HPDE6-E6E7 (cell line): ENCODE data around the gene HOXD8.

Experiments used
- DNase-seq: peaks from one replicate; pipeline ENCODE4 v3.0.0; 2011; ENCODE audit warnings: missing footprints; ENCODE audit errors: extremely low spot score

Gene HOXD8

DNA sequence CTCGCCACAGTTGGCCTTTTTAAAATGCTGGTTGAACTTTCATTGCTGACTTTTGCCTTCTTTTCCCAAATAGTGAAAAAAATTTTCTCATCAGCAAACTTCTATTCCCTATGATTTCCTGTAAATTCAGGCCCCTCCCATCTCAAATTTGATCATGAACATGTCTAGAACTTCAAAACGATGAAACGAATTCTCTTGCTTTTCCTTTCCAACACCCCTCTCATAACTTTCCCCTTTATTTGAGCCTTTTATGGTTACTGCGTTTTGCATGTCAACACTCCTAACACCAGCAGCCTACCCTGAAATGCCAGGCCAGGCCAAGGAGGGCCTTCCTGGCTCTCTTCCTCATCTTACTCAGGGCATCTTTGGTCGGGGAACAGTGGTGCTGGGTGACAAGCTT is 38.6 kb upstream of the HOXD8 start:
- no peak for DNase-seq

DNA sequence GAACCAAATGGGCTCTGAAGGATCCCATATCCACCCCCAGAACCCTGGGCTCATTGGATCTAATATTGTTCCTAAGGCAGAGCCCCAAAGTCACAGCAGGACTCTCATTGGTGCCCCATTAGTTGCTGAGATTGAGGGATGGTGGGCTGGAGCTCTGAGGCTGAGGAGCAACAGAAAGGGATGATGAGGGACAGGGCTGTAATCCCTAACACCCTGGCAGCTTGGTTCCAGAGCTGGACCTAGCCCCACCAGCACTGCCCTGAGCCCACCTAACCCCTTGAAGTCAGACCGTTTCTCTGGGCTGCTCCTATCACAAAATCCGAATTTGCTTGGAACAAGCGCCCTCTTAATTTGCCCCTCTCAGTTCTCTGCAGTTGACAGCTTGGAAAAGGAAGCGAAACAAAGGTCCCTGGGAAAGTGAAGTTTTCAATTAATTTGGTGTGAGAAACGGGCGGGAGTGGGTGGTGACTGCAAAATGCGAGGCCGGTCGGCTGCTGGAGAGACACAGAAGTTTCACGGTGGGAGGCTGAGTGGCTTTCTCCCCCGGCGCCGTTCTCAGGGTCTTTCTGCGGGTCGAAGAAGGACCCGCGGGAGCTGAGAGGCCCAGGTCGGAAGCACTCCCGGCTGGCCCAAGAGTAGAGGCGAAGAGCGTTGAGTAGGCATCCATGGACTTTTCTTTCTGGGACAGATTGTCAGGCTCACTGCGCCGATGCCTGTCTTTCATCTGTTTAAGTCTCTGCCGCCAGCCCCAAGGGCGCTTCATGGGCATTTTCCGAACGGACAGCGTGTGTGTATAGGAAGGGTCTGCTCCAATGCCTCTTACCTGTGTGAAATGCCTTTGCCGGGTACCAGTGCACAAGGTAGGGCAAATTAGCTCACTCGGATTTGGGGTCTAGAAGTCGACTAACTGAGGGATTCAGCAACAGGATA is 37.9 kb upstream of the HOXD8 start:
- DNase-seq = no peak

DNA sequence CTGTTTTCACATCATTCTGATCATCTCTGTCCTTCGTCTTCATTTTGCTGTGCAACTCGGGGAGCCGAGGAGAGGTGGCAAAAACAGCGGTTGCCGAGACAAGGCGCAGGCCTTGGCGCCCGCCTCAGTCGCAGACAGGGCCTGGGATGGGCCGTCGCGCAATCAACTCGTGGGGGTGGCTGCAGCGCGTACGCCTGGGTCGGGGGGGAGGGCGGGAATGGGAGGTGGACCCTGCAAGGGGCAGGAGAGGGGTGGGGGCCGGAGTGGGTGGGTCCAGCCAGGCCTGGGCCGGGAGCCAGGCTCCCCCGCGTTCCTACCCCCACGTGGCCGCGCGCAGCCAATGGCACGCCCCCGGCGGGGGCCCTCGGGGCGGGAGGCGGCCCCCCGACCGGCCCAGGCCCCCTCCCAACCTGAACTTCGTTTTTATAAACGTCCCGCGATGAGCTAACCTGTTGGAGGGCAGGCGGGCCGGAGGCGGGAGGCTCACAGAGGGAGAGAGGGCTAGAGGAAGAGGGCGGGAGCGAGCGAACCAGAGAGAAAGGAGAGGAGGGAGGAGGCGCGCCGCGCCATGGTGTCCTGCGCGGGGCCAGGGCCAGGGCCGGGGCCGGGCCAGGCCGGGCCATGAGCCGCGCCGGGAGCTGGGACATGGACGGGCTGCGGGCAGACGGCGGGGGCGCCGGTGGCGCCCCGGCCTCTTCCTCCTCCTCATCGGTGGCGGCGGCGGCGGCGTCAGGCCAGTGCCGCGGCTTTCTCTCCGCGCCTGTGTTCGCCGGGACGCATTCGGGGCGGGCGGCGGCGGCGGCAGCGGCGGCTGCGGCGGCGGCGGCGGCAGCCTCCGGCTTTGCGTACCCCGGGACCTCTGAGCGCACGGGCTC is 37.0 kb upstream of the HOXD8 start, which contains the start of gene HOXD13:
TSS of gene HOXD13 (plus strand) at position 452 of the 875 bp plus-strand sequence. CDS start at position 622, 170 bp downstream.
- no peak for DNase-seq

DNA sequence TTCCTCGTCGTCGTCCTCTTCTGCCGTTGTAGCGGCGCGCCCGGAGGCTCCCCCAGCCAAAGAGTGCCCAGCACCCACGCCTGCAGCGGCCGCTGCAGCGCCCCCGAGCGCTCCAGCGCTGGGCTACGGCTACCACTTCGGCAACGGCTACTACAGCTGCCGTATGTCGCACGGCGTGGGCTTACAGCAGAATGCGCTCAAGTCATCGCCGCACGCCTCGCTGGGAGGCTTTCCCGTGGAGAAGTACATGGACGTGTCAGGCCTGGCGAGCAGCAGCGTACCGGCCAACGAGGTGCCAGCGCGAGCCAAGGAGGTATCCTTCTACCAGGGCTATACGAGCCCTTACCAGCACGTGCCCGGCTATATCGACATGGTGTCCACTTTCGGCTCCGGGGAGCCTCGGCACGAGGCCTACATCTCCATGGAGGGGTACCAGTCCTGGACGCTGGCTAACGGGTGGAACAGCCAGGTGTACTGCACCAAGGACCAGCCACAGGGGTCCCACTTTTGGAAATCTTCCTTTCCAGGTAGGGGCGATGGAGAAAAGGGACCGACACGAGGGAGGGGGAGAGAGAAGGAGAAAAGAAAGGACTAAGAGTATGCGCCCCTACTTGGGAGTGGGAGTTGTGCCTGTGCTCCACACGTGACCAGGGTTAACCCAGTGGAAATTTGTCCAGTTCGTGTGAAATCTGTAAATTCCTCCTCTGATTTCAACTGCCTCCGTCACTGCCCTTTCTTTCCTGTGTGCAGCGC is 36.2 kb upstream of the HOXD8 start:
- no peak for DNase-seq

DNA sequence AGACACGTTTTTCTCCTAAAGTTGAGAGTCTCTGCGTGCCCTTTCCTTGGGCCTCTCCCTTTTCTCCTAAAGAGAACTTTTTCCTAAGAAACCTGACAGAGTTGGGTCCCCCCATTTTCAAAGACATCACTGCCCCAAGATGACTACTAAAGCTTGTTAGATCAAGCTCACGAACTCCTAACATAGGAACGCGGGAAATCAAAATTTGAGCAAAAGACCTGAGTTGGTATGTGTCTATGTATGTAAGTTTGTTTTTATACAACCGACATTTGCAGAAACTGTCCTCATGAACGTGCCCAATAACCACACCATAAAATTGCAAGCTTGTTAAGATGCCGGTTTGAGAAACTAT is 35.6 kb upstream of the HOXD8 start:
- DNase-seq = no peak

DNA sequence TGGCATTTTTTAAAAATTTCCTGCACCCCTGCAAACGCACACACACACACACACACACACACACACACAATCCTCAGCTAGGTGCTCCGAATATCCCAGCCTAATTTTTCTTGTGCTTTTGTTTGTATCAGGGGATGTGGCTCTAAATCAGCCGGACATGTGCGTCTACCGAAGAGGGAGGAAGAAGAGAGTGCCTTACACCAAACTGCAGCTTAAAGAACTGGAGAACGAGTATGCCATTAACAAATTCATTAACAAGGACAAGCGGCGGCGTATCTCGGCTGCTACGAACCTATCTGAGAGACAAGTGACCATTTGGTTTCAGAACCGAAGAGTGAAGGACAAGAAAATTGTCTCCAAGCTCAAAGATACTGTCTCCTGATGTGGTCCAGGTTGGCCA is 35.2 kb upstream of the HOXD8 start:
- DNase-seq = no peak

DNA sequence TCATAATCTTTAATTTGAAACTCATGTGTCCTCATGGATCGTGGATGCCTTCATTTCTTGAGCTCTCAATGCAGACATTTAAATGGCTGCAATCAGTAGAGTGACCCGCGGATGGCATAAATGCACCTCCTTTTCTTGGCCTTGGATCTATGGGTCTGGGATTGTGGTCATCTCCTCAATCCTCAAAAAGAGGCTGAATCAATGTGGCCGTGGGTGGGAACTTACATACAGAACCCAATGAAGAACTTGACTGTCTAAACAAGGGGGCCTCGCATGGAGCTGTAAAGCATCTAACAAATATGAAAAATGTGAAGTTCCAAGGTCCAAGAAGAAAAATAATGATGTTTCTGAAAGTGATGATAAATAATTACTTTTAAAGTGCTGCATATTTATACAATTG is 34.1 kb upstream of the HOXD8 start:
- DNase-seq = no peak

DNA sequence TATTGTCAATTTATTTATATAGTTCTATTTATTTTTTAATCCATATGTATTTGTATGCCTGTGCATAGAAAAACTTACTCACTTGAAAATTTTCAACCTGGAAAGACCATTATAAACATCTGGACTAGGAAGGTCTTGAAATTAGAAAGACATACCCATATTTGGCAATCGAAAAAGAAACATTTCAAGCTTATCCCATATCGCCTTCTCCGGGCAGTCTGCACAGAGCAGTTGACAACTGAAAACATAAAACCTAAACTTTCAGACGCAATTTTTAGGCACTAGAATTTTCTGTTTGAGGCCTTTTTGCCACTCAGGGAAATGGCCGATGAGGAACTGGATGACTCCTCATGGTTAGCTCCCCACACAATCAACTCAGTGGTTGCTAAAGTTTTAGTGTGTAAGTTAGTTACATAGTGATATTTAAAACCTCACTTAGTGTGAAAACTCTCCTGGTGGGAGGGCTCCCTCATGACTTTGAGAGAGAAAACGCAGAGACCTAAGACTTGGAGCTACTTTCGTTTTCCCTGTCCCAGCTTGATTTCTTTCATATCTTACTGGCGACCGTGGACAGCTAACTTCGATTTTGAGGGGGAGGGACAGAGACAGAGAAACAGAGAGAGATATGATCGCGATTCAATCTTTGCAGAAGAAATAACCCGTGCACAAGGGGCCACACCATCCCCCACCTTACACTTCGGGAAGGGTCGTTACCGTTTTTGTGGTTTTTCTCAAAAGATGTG is 33.1 kb upstream of the HOXD8 start:
- DNase-seq = no peak

DNA sequence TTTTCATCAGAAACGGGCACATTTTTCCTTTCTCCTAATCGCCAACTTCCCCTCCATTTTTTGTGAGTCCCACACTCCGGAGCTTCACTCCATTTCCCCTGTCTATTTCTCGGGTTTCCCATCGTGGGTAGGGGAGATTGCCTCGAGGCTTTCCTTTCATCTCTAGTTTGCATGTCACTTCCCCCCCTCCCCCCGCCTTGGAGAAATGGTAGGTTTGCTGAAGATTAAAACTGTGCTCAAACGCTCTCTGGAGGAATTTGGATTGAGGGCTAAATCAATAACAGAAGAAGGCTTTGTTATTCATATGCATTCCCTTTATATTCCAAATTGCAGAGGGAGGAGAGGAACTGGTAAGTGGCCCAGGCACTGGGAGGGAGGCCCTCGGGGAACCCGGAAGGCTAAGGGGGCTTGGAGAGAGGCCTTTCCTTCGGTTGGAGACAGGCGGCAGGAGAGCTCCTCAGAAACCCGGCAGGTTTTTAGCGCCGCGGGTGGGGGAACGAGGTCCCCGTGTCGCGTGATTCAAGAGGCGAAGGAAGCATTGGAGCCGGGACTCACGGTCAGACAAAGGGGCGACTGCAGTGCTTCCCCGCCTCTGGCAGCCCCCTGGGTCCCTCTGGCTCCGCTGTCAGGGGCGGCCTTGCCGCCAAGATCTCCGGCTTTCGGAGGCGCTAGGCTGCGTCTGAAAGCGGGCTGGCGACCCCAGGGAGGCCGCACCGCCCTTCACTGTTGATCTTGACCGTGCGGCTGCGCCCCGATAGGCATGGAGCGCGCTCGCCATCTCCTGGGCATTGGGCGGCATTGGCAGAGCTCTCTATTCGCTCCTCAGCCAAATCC is 32.3 kb upstream of the HOXD8 start:
- peak; percentile 74 for DNase-seq

DNA sequence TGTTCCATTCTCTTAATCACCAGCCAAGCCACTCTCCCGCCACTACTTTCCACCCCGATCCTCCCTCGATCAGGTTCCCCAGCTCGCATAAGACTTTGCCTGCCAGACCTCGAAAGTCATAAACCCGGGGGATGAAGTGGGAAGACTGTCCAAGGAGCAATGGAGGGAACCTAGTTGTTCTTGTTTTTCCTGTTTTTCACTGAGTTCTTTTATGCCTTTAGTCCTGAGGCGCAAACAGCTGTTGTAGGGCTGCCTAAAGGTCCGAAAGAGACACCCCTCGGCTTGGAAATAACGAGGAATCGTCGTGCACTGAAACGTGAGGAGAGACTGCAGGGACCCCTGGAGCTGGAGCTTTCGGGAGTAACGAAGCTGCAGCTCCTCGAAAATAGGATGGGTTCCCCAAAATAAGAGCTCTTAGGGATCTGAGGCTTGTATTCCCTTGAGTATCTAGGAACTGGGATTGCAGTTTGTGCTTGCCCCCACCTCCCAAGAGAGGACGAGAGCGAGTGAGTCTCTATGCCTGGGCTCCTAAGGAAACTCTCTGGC is 31.6 kb upstream of the HOXD8 start:
- DNase-seq = no peak

DNA sequence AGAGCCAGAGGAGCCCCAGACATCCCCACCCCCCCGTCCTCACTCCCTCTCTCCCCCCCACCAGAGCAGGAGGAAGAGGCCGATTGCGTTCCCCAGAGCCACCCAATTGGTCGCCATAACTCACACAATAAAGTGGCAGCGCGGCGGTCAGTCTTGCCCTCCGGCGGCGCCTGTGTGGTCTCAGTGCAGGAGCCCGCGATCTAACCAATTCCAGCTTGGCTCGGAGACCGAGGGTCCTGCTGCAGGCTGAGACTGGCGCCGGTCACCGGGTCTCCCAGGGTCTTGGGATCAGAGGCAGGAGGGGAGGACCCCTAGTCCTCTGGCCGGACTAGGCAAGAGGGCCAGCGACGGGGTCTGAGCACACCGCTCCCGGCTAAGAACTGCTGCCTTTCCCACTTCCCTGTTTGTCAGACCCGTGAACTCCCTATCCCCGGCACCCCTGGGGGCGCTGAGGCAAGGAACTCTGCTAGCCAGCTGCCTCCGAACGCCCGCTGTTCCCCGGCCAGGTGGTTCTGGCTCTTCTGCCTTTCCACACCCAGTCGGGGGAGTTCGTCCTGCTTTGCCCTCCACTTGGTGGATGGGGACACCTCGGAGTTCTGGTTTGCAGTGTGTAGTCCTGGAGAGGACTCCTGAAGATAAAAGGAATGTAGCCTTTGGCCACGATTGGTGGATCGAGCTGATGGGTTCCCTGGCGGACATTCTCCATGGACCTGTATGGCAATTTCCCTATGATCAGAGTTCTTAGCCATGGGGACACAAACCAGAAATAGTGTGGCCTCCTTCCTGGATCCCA is 30.9 kb upstream of the HOXD8 start:
- DNase-seq = no peak

DNA sequence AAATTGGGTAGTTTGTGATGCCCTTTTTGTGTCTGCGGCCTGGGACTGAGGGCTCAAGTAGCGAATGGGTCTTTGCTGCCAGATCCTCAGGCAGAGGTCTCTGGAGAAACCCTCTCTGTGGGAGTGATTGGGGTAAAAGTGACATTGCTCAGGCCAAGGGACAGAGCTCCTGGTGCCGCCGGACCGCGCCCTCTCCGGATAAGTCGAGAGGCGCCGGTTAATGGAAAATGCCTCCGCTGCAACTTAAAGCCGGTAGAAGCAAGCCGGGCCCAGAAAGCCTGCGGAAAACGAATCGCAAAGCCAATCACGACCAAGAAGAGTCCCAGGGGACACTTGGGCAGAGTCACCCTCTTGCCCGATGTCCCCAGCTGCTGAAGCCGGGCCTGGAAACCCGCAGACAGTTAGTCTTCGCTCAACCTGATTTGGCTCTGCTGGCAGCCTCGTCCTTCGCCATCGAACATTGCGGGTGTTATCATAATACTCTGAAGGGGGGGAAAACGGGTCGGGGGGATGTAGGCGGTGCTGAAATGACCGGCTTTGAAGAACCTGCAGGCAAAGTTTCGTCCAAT is 30.3 kb upstream of the HOXD8 start:
- DNase-seq = no peak

DNA sequence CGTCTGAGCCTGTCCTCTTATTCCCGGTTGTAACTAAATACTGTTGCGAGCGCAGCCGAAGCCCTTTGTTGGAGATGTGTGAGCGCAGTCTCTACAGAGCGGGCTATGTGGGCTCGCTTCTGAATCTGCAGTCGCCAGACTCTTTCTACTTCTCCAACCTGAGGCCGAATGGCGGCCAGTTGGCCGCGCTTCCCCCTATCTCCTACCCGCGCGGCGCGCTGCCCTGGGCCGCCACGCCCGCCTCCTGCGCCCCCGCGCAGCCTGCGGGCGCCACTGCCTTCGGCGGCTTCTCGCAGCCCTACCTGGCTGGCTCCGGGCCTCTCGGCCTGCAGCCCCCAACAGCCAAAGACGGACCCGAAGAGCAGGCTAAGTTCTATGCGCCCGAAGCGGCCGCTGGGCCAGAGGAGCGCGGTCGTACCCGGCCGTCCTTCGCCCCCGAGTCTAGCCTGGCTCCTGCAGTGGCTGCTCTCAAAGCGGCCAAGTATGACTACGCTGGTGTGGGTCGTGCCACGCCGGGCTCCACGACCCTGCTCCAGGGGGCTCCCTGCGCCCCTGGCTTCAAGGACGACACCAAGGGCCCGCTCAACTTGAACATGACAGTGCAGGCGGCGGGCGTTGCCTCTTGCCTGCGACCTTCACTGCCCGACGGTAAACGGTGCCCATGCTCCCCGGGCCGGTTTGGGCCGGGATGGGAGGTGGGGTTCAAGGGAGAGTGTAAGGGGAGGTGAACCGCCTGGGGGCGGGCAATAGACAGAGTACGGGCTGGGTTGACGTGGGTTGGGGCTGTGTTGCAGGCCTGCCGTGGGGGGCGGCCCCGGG is 29.6 kb upstream of the HOXD8 start, which contains the start of gene HOXD12:
TSS of gene HOXD12 (plus strand) at position 68 of the 819 bp plus-strand sequence. CDS start at position 75, 7 bp downstream.
- no peak for DNase-seq

DNA sequence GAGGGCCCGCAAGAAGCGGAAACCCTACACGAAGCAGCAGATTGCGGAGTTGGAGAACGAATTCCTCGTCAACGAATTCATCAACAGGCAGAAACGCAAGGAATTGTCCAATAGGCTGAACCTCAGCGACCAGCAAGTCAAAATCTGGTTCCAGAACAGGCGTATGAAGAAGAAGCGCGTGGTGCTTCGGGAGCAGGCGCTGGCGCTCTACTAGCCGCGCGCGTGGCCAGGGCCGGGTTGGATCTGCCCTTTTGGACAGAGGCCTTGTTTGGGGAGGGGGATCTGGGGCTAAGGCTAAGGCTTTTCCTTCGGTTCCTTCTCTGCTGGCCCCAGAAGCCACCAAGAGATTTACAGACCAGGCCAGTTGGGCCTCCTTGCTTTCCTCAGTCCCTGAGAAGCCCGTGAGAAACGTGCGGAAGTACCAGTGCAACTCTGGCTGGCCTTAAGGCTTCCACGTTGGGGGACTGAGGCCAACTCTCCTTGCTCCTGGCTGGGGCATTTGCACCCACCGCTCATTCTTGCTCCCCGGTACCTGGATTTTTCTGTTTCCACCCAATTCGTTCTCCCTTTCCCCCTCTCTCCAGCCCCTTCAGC is 28.9 kb upstream of the HOXD8 start:
- DNase-seq = no peak

DNA sequence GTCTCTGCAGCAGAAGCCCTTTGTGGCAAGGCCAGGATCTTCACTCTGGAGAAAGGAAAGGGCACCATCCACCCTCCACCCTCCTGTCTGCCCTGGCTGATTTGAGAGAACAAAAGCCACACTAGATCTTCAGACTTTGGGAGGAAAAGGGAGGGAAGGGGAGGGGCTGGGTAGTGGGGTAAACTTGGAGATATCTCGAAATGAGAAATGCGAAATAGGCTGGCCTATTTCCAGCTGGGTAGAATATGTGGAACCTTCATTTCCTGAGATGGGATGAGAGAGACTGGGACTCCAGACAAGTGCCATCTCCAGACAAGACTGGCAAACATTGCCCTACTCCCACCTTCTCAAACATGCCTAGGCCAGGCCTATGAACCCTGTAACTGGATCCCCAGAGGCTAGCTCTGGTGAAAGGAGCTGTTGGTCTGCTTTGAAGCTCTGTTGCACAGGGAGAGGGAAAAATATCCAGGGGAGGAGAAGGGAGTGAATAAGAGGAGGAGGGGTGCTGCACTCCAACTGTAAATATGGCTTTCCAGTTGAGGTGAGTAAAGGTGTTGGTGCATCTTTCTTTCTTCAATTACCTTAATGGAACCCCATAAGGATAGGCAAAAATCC is 28.2 kb upstream of the HOXD8 start:
- DNase-seq = no peak

DNA sequence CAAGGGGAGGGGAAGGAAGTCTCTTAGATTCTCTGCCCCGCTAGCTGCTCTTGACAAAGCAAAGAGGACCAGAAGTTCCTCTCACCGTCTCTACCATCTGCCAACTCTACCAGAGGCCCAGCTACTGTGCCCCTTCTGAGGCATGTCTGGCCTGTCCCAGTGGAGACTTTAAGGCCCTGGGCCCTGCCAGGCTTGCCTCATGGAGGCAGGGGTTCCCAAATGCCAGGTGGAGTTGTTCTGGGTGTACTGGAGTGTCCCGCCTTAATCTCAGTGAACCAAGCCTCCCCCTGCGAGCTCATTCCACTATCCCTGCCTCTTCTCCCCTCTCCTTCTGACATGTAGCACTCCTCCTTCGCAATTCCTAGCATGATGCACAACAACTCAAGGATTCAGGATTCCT is 27.7 kb upstream of the HOXD8 start:
- no peak for DNase-seq

DNA sequence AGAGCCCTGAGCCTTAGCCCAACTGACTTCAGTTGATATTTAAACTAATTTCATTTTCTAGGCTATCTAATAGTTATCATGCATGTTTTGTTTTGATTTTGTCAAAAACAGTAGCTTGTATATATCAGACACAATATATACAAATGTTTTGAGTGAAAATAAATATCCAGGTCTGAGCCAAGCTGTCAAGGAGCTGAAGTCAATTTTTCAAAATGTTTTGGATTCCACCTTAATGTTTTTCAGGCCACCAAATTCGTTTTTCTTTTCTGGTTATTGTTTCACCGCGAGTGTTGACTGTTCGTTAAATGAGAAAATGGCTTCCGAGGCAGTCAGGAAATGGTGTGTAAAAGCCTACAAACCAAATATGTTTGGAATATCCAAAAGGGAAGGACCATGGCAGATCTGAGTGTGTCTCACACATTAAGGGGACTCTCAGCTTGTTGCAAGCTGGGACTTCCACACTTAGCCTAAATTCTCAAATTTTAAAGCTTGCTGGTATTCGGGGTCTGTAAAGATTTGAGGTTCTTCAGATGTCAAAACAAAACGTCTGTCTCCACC is 27.1 kb upstream of the HOXD8 start:
- DNase-seq = no peak
